ENCODE results near the gene HIVEP2. TPM values are rescaled to one million over a fixed set of nuclear protein-coding genes. Genes with fewer than 3 reads are reported as not detected.

Gene HIVEP2
- total RNA-seq, 1 donor from 2014 or later, result 11.7 TPM

GRCh38 chr6:142945446-142946180 is 637 bp upstream of the HIVEP2 start:
- TF ChIP-seq, protein P1, sequence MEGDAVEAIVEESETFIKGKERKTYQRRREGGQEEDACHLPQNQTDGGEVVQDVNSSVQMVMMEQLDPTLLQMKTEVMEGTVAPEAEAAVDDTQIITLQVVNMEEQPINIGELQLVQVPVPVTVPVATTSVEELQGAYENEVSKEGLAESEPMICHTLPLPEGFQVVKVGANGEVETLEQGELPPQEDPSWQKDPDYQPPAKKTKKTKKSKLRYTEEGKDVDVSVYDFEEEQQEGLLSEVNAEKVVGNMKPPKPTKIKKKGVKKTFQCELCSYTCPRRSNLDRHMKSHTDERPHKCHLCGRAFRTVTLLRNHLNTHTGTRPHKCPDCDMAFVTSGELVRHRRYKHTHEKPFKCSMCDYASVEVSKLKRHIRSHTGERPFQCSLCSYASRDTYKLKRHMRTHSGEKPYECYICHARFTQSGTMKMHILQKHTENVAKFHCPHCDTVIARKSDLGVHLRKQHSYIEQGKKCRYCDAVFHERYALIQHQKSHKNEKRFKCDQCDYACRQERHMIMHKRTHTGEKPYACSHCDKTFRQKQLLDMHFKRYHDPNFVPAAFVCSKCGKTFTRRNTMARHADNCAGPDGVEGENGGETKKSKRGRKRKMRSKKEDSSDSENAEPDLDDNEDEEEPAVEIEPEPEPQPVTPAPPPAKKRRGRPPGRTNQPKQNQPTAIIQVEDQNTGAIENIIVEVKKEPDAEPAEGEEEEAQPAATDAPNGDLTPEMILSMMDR (IDR thresholded peaks at IDR 0.05), result no peak
- Mint-ChIP-seq H3K27me3 (ENCODE audit: low read depth) (no peaks in the 10 kb centered on the region), H3K9me3 (ENCODE audit: low read depth) (no peaks in the 10 kb centered on the region), H3K36me3 (ENCODE audit: low read depth) (peaks cover 1% of the 10 kb centered on the region), H3K27ac (ENCODE audit: unreplicated experiment) (peak overlapping the region; percentile 94), H3K4me1 (ENCODE audit: low read depth) (peaks cover 32% of the 10 kb centered on the region), H3K4me3 (ENCODE audit: unreplicated experiment) (peak overlapping the region; percentile 88)
- peak; percentile 76 for DNase-seq (ENCODE audit: low spot score)

- H3K27me3 Mint-ChIP-seq (ENCODE audit: low read depth), result no peaks in the 10 kb centered on the region
- TF ChIP-seq, protein P1 (IDR thresholded peaks at IDR 0.05), result no peak
- peak overlapping the region; percentile 97 for H3K27ac Mint-ChIP-seq (ENCODE audit: unreplicated experiment)
- peak overlapping the region; percentile 90 for H3K4me3 Mint-ChIP-seq (ENCODE audit: unreplicated experiment)
- peaks cover 32% of the 10 kb centered on the region for H3K4me1 Mint-ChIP-seq (ENCODE audit: low read depth)
- no peaks in the 10 kb centered on the region for H3K9me3 Mint-ChIP-seq (ENCODE audit: low read depth)
- peak; percentile 94 for DNase-seq (ENCODE audit: low spot score)
- peaks cover 1% of the 10 kb centered on the region for H3K36me3 Mint-ChIP-seq (ENCODE audit: low read depth)
These were observed 590 bp downstream of the HIVEP2 start for GRCh38 chr6:142944124-142945048.

DNA sequence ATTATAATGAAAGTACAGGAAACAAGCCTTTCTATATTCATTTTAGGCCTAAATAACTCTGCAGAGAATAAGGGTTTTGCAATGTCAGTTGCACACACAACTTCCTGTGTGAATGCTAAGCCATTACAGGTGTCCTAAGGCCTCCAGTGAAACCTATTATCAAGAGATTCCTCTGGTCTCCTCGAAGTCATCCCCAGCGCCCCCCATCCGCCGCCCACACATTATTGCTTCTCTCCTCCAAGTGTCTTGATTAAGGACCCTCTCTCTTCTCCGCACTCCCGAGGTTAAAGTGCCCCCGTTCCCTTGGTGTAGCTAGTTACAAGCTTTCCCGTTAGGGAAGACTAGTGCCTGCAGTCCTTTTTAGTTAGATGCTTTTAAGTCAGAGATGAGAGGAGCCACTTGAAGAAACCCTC is 1.3 kb downstream of the HIVEP2 start:
- Mint-ChIP-seq H3K4me3 (ENCODE audit: unreplicated experiment) (peak overlapping the region; percentile 90), H3K27ac (ENCODE audit: unreplicated experiment) (peak overlapping the region; percentile 97), H3K27me3 (ENCODE audit: low read depth) (no peaks in the 10 kb centered on the region), H3K36me3 (ENCODE audit: low read depth) (peaks cover 1% of the 10 kb centered on the region), H3K4me1 (ENCODE audit: low read depth) (peaks cover 32% of the 10 kb centered on the region), H3K9me3 (ENCODE audit: low read depth) (no peaks in the 10 kb centered on the region)
- TF ChIP-seq, protein P1 (IDR thresholded peaks at IDR 0.05), result no peak
- no peak for DNase-seq (ENCODE audit: low spot score)

- peaks cover 1% of the 10 kb centered on the region for H3K36me3 Mint-ChIP-seq (ENCODE audit: low read depth)
- H3K4me3 Mint-ChIP-seq (ENCODE audit: unreplicated experiment), result no peak overlapping the region
- no peak overlapping the region for H3K27ac Mint-ChIP-seq (ENCODE audit: unreplicated experiment)
- H3K27me3 Mint-ChIP-seq (ENCODE audit: low read depth), result no peaks in the 10 kb centered on the region
- H3K4me1 Mint-ChIP-seq (ENCODE audit: low read depth), result peaks cover 28% of the 10 kb centered on the region
- H3K9me3 Mint-ChIP-seq (ENCODE audit: low read depth), result no peaks in the 10 kb centered on the region
- TF ChIP-seq, protein P1 (IDR thresholded peaks at IDR 0.05), result peak; percentile 82
- DNase-seq (ENCODE audit: low spot score), result no peak
These were observed 2.2 kb downstream of the HIVEP2 start for GRCh38 chr6:142942805-142943227.

- DNase-seq (ENCODE audit: low spot score), result no peak
- Mint-ChIP-seq H3K27me3 (ENCODE audit: low read depth) (no peaks in the 10 kb centered on the region), H3K27ac (ENCODE audit: unreplicated experiment) (no peak overlapping the region), H3K4me1 (ENCODE audit: low read depth) (peaks cover 24% of the 10 kb centered on the region), H3K4me3 (ENCODE audit: unreplicated experiment) (no peak overlapping the region), H3K9me3 (ENCODE audit: low read depth) (no peaks in the 10 kb centered on the region), H3K36me3 (ENCODE audit: low read depth) (peaks cover 1% of the 10 kb centered on the region)
- TF ChIP-seq, protein P1 (IDR thresholded peaks at IDR 0.05), result no peak
These were observed 2.7 kb downstream of the HIVEP2 start for GRCh38 chr6:142942238-142942637.

All from chondrocyte (in vitro differentiated cells).